ENCODE data around the gene DPP8. TPM values are rescaled to one million over a fixed set of nuclear protein-coding genes. Genes with fewer than 3 reads are reported as not detected.

Gene DPP8
- polyA plus RNA-seq, 1 of the 3 experiments (the other 2 are of a cell fraction) = 14.1 TPM

DNA sequence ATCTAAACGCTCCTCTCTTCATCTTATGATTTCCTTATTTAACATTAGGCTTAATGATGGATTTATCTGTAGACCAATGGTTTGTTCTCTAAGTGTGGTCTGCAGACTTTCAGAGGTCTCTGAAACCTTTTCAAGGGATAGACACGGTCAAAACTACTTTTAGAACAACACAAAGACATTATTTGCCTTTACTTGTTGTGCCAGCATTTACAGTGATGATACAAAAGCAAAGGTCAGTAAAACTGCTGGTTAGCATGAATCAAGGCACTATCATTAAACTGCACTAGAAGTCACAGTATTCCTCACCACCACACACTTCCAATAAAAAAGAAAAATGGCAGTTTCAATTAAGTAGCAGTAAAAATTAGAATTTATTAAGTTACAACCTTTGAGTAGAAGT is 70.3 kb downstream of the DPP8 start:
- H3K4me1 ChIP-seq (ENCODE audit: control insufficient read depth in 1 of 2, insufficient read depth in 2 of 2, low read depth in 1 of 2, low read length in 1 of 2) = no peaks in the 10 kb centered on the region; a peak in 1 of 4 replicates
- H3K9ac ChIP-seq = no peak overlapping the region
- no peak overlapping the region for H2AFZ ChIP-seq (ENCODE audit: low read depth)
- H3K27me3 ChIP-seq (ENCODE audit: insufficient read depth) = no peaks in the 10 kb centered on the region
- H3K4me2 ChIP-seq = no peak overlapping the region
- no peak for TF ChIP-seq MXI1 (IDR thresholded peaks at IDR 0.05; ENCODE audit: low read depth, low read length)
- no peak for TF ChIP-seq EP300 (IDR thresholded peaks at IDR 0.05; ENCODE audit: borderline replicate concordance in 1 of 2, low read depth in 1 of 2, low read length in 1 of 2)
- TF ChIP-seq, protein P1, sequence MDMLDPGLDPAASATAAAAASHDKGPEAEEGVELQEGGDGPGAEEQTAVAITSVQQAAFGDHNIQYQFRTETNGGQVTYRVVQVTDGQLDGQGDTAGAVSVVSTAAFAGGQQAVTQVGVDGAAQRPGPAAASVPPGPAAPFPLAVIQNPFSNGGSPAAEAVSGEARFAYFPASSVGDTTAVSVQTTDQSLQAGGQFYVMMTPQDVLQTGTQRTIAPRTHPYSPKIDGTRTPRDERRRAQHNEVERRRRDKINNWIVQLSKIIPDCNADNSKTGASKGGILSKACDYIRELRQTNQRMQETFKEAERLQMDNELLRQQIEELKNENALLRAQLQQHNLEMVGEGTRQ (IDR thresholded peaks at IDR 0.05; ENCODE audit: borderline replicate concordance, low read depth, low read length) = no peak
- TF ChIP-seq YY1 (IDR thresholded peaks at IDR 0.05; ENCODE audit: low read depth) = no peak
- no peak for TF ChIP-seq EZH2phosphoT487 (IDR thresholded peaks at IDR 0.05; ENCODE audit: borderline replicate concordance, low read depth)
- TF ChIP-seq, protein P2, sequence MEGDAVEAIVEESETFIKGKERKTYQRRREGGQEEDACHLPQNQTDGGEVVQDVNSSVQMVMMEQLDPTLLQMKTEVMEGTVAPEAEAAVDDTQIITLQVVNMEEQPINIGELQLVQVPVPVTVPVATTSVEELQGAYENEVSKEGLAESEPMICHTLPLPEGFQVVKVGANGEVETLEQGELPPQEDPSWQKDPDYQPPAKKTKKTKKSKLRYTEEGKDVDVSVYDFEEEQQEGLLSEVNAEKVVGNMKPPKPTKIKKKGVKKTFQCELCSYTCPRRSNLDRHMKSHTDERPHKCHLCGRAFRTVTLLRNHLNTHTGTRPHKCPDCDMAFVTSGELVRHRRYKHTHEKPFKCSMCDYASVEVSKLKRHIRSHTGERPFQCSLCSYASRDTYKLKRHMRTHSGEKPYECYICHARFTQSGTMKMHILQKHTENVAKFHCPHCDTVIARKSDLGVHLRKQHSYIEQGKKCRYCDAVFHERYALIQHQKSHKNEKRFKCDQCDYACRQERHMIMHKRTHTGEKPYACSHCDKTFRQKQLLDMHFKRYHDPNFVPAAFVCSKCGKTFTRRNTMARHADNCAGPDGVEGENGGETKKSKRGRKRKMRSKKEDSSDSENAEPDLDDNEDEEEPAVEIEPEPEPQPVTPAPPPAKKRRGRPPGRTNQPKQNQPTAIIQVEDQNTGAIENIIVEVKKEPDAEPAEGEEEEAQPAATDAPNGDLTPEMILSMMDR (IDR thresholded peaks at IDR 0.05) = no peak
- no peak for TF ChIP-seq MEF2A (IDR thresholded peaks at IDR 0.05; ENCODE audit: borderline replicate concordance, low read depth)
- no peak for TF ChIP-seq REST (IDR thresholded peaks at IDR 0.05; ENCODE audit: low read depth, low read length)
- no peak for TF ChIP-seq NFIC (IDR thresholded peaks at IDR 0.05; ENCODE audit: borderline replicate concordance)
- no peak for TF ChIP-seq FOXJ3 (CRISPR knock-in tag; IDR thresholded peaks at IDR 0.05)
- TF ChIP-seq, protein P3, sequence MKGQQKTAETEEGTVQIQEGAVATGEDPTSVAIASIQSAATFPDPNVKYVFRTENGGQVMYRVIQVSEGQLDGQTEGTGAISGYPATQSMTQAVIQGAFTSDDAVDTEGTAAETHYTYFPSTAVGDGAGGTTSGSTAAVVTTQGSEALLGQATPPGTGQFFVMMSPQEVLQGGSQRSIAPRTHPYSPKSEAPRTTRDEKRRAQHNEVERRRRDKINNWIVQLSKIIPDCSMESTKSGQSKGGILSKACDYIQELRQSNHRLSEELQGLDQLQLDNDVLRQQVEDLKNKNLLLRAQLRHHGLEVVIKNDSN (IDR thresholded peaks at IDR 0.05; ENCODE audit: borderline replicate concordance, low read depth) = no peak
- no peak for TF ChIP-seq RXRA (IDR thresholded peaks at IDR 0.05; ENCODE audit: borderline replicate concordance, low read depth)
- TF ChIP-seq SMC3 (IDR thresholded peaks at IDR 0.05; ENCODE audit: low read depth, low read length) = no peak
- TF ChIP-seq ELF1 (IDR thresholded peaks at IDR 0.05) = no peak
- H3K9me2 ChIP-seq = no peaks in the 10 kb centered on the region
- no peaks in the 10 kb centered on the region for H3K9me3 ChIP-seq
- no peaks in the 10 kb centered on the region; the same call in 1 of the 2 replicates for H3K79me2 ChIP-seq (ENCODE audit: insufficient read depth)
- no peak for DNase-seq
- peaks cover 19% of the 10 kb centered on the region for H3F3A ChIP-seq (replicated peaks; ENCODE audit: insufficient read depth)
- CTCF ChIA-PET = interaction anchor here (0.6 to 1.2 kb wide), 2 partner anchors 46 to 124 kb away, joined by 3 to 5 read pairs; no protein-coding TSS in a partner anchor
- POLR2A ChIA-PET = no interaction called here
- H3K27ac ChIP-seq (ENCODE audit: low read depth in 2 of 2, low read length in 1 of 2) = no peak overlapping the region
- H3K4me3 ChIP-seq (ENCODE audit: low read depth in 2 of 2, low read length in 1 of 2) = no peak overlapping the region
- H3K36me3 ChIP-seq (replicated peaks in 1 of 2; ENCODE audit: control insufficient read depth in 1 of 2, insufficient read depth in 2 of 2, low read length in 1 of 2) = peaks cover 57 to 75% of the 10 kb centered on the region in 2 experiments
- H4K20me1 ChIP-seq (ENCODE audit: insufficient read depth) = no peaks in the 10 kb centered on the region
- 94% methylated on average over 2 of the region's 2 CpGs for WGBS (ENCODE audit: low lambda C conversion rate)
